Testis (tissue), 3 donors: ENCODE results near the gene ARHGEF35. TPM values are rescaled to one million over a fixed set of nuclear protein-coding genes. Genes with fewer than 3 reads are reported as not detected.
"Not testable (repeated sequence)": the region's sequence is repeated elsewhere in the genome, so short reads cannot be mapped to it uniquely, and the experiment has no call there.

Experiments
- DNase-seq: peaks from one replicate; pipeline ENCODE4 v3.0.0-alpha.2; 2019
- H3K27ac ChIP-seq, 2 donors: fragments of 200-600 bp; sonication (generic); one replicate each; pipeline ENCODE4 v1.5.1; 2019
- H3K27me3 ChIP-seq: fragments of 200-600 bp; sonication (generic); one replicate; pipeline ENCODE4 v1.5.1; 2019
- H3K36me3 ChIP-seq: fragments of 200-600 bp; sonication (generic); one replicate; pipeline ENCODE4 v1.5.1; 2017; ENCODE audit warnings: low read depth; ENCODE audit errors: missing control alignments
- H3K4me1 ChIP-seq: fragments of 200-600 bp; sonication (generic); one replicate; pipeline ENCODE4 v1.5.1; 2019
- H3K4me3 ChIP-seq, 2 donors: fragments of 200-600 bp; sonication (generic); one replicate each; pipeline ENCODE4 v1.5.1; 2017 to 2019
- H3K9me3 ChIP-seq: fragments of 200-600 bp; sonication (generic); one replicate; pipeline ENCODE4 v1.5.1; 2017
- CTCF ChIP-seq, 3 experiments: fragments of 450-650 bp in 2 of 3; fragments of 200-600 bp in 1 of 3; sonication (generic) in 1 of 3; IDR thresholded peaks; one replicate each; pipeline ENCODE4 v1.5.1; 2016 to 2019; ENCODE audit warnings: antibody characterized with exemption in 3 of 3, mild to moderate bottlenecking in 2 of 3, moderate library complexity in 1 of 3
- POLR2A ChIP-seq: fragments of 450-650 bp; IDR thresholded peaks from one replicate; pipeline ENCODE4 v1.6.1; 2017; ENCODE audit warnings: antibody characterized with exemption, mild to moderate bottlenecking, moderate library complexity
- WGBS, 2 donors: methylation state at CpG; one replicate each; pipeline ENCODE4 v1.1.5; 2018; 5-methylcytosine and 5-hydroxymethylcytosine counted together
- intact Hi-C: fragments of 100-400 bp; cut with DNase I; formaldehyde crosslinking; loops from one replicate; pipeline ENCODE4 v1.15.1; 2023; ENCODE audit warnings: low total_unique reads
- polyA plus RNA-seq: library from polyadenylated mRNA; stranded (reverse); fragments of 350-450 nt; fragmentation: Illumina TruSeq; extraction: RNeasy Lipid Tissue Mini Kit (QIAGEN cat#74804); gene quantifications from one replicate; pipeline ENCODE4 v1.2.3, GENCODE V29; 2014; ENCODE audit warnings: low read depth, low replicate concordance; ENCODE audit not compliant: insufficient read depth
- total RNA-seq, 2 donors: library from RNA; depleted of rRNA; stranded (reverse); fragments of >200 nt; gene quantifications; one replicate each; pipeline ENCODE4 v1.2.3, GENCODE V29; 2016

The ARHGEF35 gene
- total and polyA plus RNA-seq, 3 donors from 2014 or later, result 0.87 to 3.0 (median 1.3) TPM

- H3K4me3 ChIP-seq, H3K27ac ChIP-seq, H3K9me3 ChIP-seq, H3K36me3 ChIP-seq, H3K27me3 ChIP-seq, H3K4me1 ChIP-seq, intact Hi-C loops: not testable (repeated sequence)
- WGBS, 2 donors, result 8 to 14% methylated on average over 2 to 3 of the region's 10 CpGs
- peak; percentile 31 for DNase-seq
- peak in 2 of 3 experiments; percentile 33 to 43 for TF ChIP-seq CTCF (IDR thresholded peaks at IDR 0.05)
Measured at GRCh38 chr7:144178380-144179164, 17.1 kb downstream of the ARHGEF35 start.

GRCh38 chr7:144174613-144175012 lies 21.0 kb downstream of the ARHGEF35 start:
- no peaks in the 10 kb centered on the region for H3K9me3 ChIP-seq
- intact Hi-C loops, result no loop called here
- DNase-seq, result no peak
- H3K36me3 ChIP-seq, result no peaks in the 10 kb centered on the region
- whole genome bisulfite sequencing, 2 donors, result 86 to 88% methylated on average over 5 of the region's 5 CpGs
- no peak overlapping the region for H3K27ac ChIP-seq
- TF ChIP-seq POLR2A, result no peak
- no peak for TF ChIP-seq CTCF (IDR thresholded peaks at IDR 0.05)
- no peak overlapping the region for H3K4me3 ChIP-seq
- H3K27me3 ChIP-seq, result no peaks in the 10 kb centered on the region
- H3K4me1 ChIP-seq, result no peaks in the 10 kb centered on the region

- H3K27me3 ChIP-seq, H3K27ac ChIP-seq, H3K9me3 ChIP-seq, DNase-seq, H3K4me1 ChIP-seq, H3K36me3 ChIP-seq, H3K4me3 ChIP-seq, intact Hi-C loops: not testable (repeated sequence)
- 77 to 80% methylated on average over 3 to 4 of the region's 4 CpGs for WGBS, 2 donors
Measured at GRCh38 chr7:144171594-144172350, 23.9 kb downstream of the ARHGEF35 start.

- H3K4me1 ChIP-seq, result no peaks in the 10 kb centered on the region
- no peak for TF ChIP-seq POLR2A
- no peak for TF ChIP-seq CTCF (IDR thresholded peaks at IDR 0.05)
- H3K4me3 ChIP-seq, result no peak overlapping the region
- H3K27ac ChIP-seq, result no peak overlapping the region
- H3K36me3 ChIP-seq, result no peaks in the 10 kb centered on the region
- H3K9me3 ChIP-seq, result no peaks in the 10 kb centered on the region
- DNase-seq, result no peak
- H3K27me3 ChIP-seq, result no peaks in the 10 kb centered on the region
- intact Hi-C loops, result no loop called here
- WGBS, 2 donors, result 64 to 78% methylated on average over 2 of the region's 2 CpGs
Measured at GRCh38 chr7:144164784-144165183, 30.8 kb downstream of the ARHGEF35 start.

- no peaks in the 10 kb centered on the region for H3K4me1 ChIP-seq
- TF ChIP-seq CTCF (IDR thresholded peaks at IDR 0.05) (no peak), POLR2A (no peak)
- H3K4me3 ChIP-seq, result no peak overlapping the region
- no peaks in the 10 kb centered on the region for H3K9me3 ChIP-seq
- no peaks in the 10 kb centered on the region for H3K27me3 ChIP-seq
- H3K36me3 ChIP-seq, result no peaks in the 10 kb centered on the region
- DNase-seq, result no peak
- 84 to 95% methylated on average over 1 of the region's 1 CpG for WGBS, 2 donors
- intact Hi-C loops, result no loop called here
- no peak overlapping the region for H3K27ac ChIP-seq
Measured at GRCh38 chr7:144158861-144159260, 36.8 kb downstream of the ARHGEF35 start.
